OCI-LY7 (cell line): ENCODE data around the gene CYP4X1. TPM values are rescaled to one million over a fixed set of nuclear protein-coding genes. Genes with fewer than 3 reads are reported as not detected.

ENCODE experiments used
- BruUV-seq: library from RNA; stranded (reverse); fragments of 400-500 nt; replicated peaks from 2 replicates; lab custom pipeline; 2021; lab: Mats Ljungman, UMichigan
- CTCF ChIA-PET: fragments of 300-600 bp; sonication (Branson Sonifier 250); formaldehyde crosslinking; loops from one replicate; lab custom pipeline; 2022; ENCODE audit warnings: antibody characterized with exemption; ENCODE audit not compliant: unreplicated experiment; lab: Charles Lee
- POLR2A ChIA-PET: fragments of 300-600 bp; sonication (Branson Sonifier 250); formaldehyde crosslinking; loops from one replicate; lab custom pipeline; 2022; ENCODE audit warnings: antibody characterized with exemption; lab: Charles Lee
- DNase-seq: peaks from one replicate; pipeline ENCODE4 v3.0.0-alpha.2; 2015; ENCODE audit warnings: low spot score
- H2AFZ ChIP-seq: fragments of 200-600 bp; sonication (generic), shearing (Covaris generic); 2 replicates; pipeline ENCODE4 v1.6.1; 2014; ENCODE audit warnings: mild to moderate bottlenecking, antibody characterized with exemption, low read length, moderate library complexity
- H3K27ac ChIP-seq: fragments of 200-600 bp; sonication (generic); 2 replicates; pipeline ENCODE4 v1.5.1; 2014; ENCODE audit warnings: mixed run types, low read depth, mild to moderate bottlenecking, moderate library complexity, low read length, inconsistent platforms; ENCODE audit not compliant: poor library complexity, severe bottlenecking
- H3K36me3 ChIP-seq: fragments of 200-600 bp; sonication (generic); 2 replicates; pipeline ENCODE4 v1.6.1; 2014; ENCODE audit warnings: mild to moderate bottlenecking, antibody characterized with exemption, low read length, moderate library complexity, mixed read lengths; ENCODE audit not compliant: insufficient read depth
- H3K4me1 ChIP-seq: fragments of 200-600 bp; sonication (generic); 2 replicates; pipeline ENCODE4 v1.5.1; 2014; ENCODE audit warnings: mild to moderate bottlenecking, low read length; ENCODE audit not compliant: insufficient read depth, poor library complexity, severe bottlenecking
- H3K4me2 ChIP-seq: fragments of 200-600 bp; sonication (generic); 2 replicates; pipeline ENCODE4 v1.6.1; 2014; ENCODE audit warnings: mild to moderate bottlenecking, low read length
- H3K4me3 ChIP-seq: fragments of 200-600 bp; sonication (generic); 2 replicates; pipeline ENCODE4 v1.5.1; 2014; ENCODE audit warnings: mild to moderate bottlenecking, low read depth, low read length; ENCODE audit not compliant: poor library complexity, severe bottlenecking
- H3K79me2 ChIP-seq: fragments of 200-600 bp; sonication (generic); 2 replicates; pipeline ENCODE4 v1.6.1; 2016; ENCODE audit warnings: low read depth, mild to moderate bottlenecking, low read length, moderate library complexity, mixed read lengths; ENCODE audit not compliant: insufficient read depth
- H3K9me2 ChIP-seq: fragments of 200-600 bp; sonication (generic); 2 replicates; pipeline ENCODE4 v1.6.1; 2016; ENCODE audit warnings: mild to moderate bottlenecking, low read length, mixed read lengths; ENCODE audit not compliant: insufficient read depth
- H3K9me3 ChIP-seq: fragments of 200-600 bp; sonication (generic); 2 replicates; pipeline ENCODE4 v1.6.1; 2014; ENCODE audit warnings: mild to moderate bottlenecking, mixed run types, low read length, mixed read lengths
- H4K20me1 ChIP-seq: fragments of 200-600 bp; sonication (generic); 2 replicates; pipeline ENCODE4 v1.6.1; 2014; ENCODE audit warnings: mild to moderate bottlenecking, antibody characterized with exemption, low read length, moderate library complexity, mixed read lengths; ENCODE audit not compliant: insufficient read depth
- CTCF ChIP-seq: fragments of 200-600 bp; sonication (generic); conservative IDR thresholded peaks from 2 replicates; pipeline ENCODE4 v1.5.1; 2014; ENCODE audit warnings: mild to moderate bottlenecking, antibody characterized with exemption, low read length, moderate library complexity, mixed read lengths
- EZH2phosphoT487 ChIP-seq: fragments of 200-600 bp; sonication (generic); IDR thresholded peaks from 2 replicates; pipeline ENCODE4 v1.6.1; 2018; ENCODE audit warnings: low read depth, borderline replicate concordance, mild to moderate bottlenecking, mixed run types, antibody characterized with exemption, low read length, moderate library complexity, mixed read lengths
- intact Hi-C: fragments of 100-400 bp; cut with micrococcal nuclease; formaldehyde crosslinking; loops from one replicate; pipeline ENCODE4 v1.10.0; 2022; ENCODE audit not compliant: unreplicated experiment
- total RNA-seq, 2 experiments: library from RNA; depleted of rRNA in 1 of 2; stranded (reverse); fragments of >200 nt in 1 of 2; shearing (Covaris generic) in 1 of 2; gene quantifications; 2 replicates each; pipeline ENCODE4 v1.2.3, GENCODE V29; 2014 to 2022

Gene CYP4X1
- total RNA-seq, 2 experiments from 2014 or later: not detected

GRCh38 chr1:47013293-47013692, 10.2 kb upstream of the CYP4X1 start:
- no TSS peak for BruUV-seq
- no peaks in the 10 kb centered on the region for H3K9me2 ChIP-seq
- H3K36me3 ChIP-seq: no peaks in the 10 kb centered on the region
- no peaks in the 10 kb centered on the region for H4K20me1 ChIP-seq
- no peak overlapping the region for H2AFZ ChIP-seq
- H3K27ac ChIP-seq: no peak overlapping the region
- ChIA-PET POLR2A (no interaction called here), CTCF (no interaction called here)
- H3K4me2 ChIP-seq: no peak overlapping the region
- H3K79me2 ChIP-seq: no peaks in the 10 kb centered on the region
- TF ChIP-seq CTCF (no peak), EZH2phosphoT487 (no peak)
- H3K4me3 ChIP-seq: no peak overlapping the region
- H3K4me1 ChIP-seq: no peaks in the 10 kb centered on the region
- DNase-seq: no peak
- H3K9me3 ChIP-seq: no peaks in the 10 kb centered on the region
- intact Hi-C loops: no loop called here

GRCh38 chr1:47021070-47021469, 2.4 kb upstream of the CYP4X1 start:
- no peaks in the 10 kb centered on the region for H3K36me3 ChIP-seq
- no peaks in the 10 kb centered on the region for H3K9me3 ChIP-seq
- intact Hi-C loops: no loop called here
- H3K4me2 ChIP-seq: no peak overlapping the region
- DNase-seq: no peak
- no peaks in the 10 kb centered on the region for H3K79me2 ChIP-seq
- no peak overlapping the region for H3K4me3 ChIP-seq
- POLR2A ChIA-PET: no interaction called here
- H4K20me1 ChIP-seq: no peaks in the 10 kb centered on the region
- no peak overlapping the region for H3K27ac ChIP-seq
- CTCF ChIA-PET: no interaction called here
- no TSS peak for BruUV-seq
- no peak overlapping the region for H2AFZ ChIP-seq
- no peaks in the 10 kb centered on the region for H3K9me2 ChIP-seq
- H3K4me1 ChIP-seq: no peaks in the 10 kb centered on the region
- no peak for TF ChIP-seq EZH2phosphoT487
- no peak for TF ChIP-seq CTCF

- Histone ChIP-seq H3K79me2 (no peaks in the 10 kb centered on the region), H2AFZ (no peak overlapping the region), H4K20me1 (no peaks in the 10 kb centered on the region), H3K36me3 (no peaks in the 10 kb centered on the region), H3K27ac (no peak overlapping the region), H3K9me3 (no peaks in the 10 kb centered on the region), H3K4me1 (no peaks in the 10 kb centered on the region), H3K9me2 (no peaks in the 10 kb centered on the region), H3K4me3 (no peak overlapping the region), H3K4me2 (no peak overlapping the region)
- POLR2A ChIA-PET: no interaction called here
- BruUV-seq: no TSS peak
- TF ChIP-seq EZH2phosphoT487 (no peak), CTCF (no peak)
- CTCF ChIA-PET: no interaction called here
- no peak for DNase-seq
- intact Hi-C loops: no loop called here
Observed at GRCh38 chr1:47024141-47024801, 802 bp downstream of the CYP4X1 start.
